ENCODE results near the gene LSM3. TPM values are rescaled to one million over a fixed set of nuclear protein-coding genes. Genes with fewer than 3 reads are reported as not detected.

Gene LSM3
- total and polyA plus RNA-seq, 7 donors: 11.1 to 20.2 (median 14.1) TPM

DNA sequence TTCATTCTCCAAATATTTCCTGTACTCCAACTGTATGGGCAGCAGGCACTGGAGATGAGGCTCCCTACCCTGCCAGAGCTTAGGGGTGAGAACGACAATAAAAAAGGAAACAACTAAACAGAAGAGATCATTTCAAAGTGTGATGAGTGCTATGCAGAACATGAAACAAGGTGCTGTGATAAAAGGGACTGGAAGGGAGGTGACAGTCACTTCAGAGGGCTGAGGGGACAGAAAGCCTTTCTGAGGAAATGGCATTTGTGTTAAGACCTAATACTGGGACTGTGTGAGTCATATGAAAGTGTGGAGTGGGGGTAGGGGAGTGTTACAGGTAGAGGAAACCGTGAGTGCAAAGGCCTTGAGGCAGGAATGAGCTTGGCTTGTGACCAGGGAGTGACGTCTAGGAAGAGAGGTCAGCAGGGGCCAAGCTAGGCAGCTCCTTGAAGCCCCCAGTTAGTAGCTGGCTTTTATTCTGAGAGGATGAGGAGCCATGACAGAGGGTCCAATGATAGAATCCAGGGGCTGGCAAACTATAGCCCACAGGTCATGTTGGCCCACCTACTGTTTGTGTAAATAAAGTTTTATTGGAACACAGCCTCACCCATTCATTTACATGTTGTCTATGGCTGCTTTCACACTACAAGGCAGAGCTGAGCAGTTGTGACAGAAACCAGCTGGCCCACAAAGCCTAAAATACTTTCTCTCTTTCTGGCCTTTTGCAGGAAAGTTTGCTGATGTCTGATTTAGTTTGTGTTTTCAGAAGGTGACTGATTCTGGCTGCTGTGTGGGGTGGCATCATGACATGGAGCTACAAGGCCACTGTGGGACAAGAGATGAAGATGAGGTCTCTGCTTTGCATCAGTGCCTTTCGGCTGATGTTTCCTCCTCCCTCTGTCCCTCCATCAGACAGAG lies 56.6 kb downstream of the LSM3 start:
- Histone ChIP-seq H3K4me3 (no peak overlapping the region), H3K27me3 (ENCODE audit: insufficient read depth in 3 of 3, low read length in 2 of 3) (peaks cover 0 to 5% (median 2%) of the 10 kb centered on the region in 3 donors), H3K9me3 (no peaks in the 10 kb centered on the region), H3K4me1 (no peaks in the 10 kb centered on the region), H3K27ac (no peak overlapping the region), H3K36me3 (ENCODE audit: insufficient read depth in 1 of 2, low read depth in 1 of 2) (no peaks in the 10 kb centered on the region)
- ATAC-seq: peak in 1 of 4 donors; percentile 24
- no peak for DNase-seq
- 50 to 60% (median 53%) methylated on average over 4 of the region's 4 CpGs for WGBS, 3 donors
- intact Hi-C loops (cut with DNase I): no loop called here
- TF ChIP-seq, protein P1, sequence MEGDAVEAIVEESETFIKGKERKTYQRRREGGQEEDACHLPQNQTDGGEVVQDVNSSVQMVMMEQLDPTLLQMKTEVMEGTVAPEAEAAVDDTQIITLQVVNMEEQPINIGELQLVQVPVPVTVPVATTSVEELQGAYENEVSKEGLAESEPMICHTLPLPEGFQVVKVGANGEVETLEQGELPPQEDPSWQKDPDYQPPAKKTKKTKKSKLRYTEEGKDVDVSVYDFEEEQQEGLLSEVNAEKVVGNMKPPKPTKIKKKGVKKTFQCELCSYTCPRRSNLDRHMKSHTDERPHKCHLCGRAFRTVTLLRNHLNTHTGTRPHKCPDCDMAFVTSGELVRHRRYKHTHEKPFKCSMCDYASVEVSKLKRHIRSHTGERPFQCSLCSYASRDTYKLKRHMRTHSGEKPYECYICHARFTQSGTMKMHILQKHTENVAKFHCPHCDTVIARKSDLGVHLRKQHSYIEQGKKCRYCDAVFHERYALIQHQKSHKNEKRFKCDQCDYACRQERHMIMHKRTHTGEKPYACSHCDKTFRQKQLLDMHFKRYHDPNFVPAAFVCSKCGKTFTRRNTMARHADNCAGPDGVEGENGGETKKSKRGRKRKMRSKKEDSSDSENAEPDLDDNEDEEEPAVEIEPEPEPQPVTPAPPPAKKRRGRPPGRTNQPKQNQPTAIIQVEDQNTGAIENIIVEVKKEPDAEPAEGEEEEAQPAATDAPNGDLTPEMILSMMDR (IDR thresholded peaks at IDR 0.05): no peak

DNA sequence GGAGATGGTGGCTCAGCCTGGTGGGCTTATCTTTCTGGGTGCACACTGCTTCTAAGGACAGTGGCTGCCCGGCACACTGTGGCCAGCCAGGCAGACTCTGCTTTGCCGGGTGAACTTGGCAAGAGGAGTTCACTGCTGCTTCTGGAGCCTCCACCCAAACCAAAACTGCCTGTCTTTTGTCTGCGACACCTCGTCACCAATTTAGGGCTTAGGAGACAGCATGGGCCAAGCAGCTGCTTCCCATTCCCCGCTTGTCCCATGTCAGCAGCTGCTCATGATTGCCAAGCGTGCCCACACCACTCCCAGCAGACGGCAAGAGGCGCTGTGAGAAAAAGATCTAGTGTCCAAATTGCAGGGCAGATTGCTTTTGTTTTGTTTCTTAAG lies 57.3 kb downstream of the LSM3 start:
- no peaks in the 10 kb centered on the region for H3K4me1 ChIP-seq
- DNase-seq: peak in 1 of 2 donors; percentile 59
- TF ChIP-seq, protein P1 (IDR thresholded peaks at IDR 0.05): no peak
- H3K4me3 ChIP-seq: no peak overlapping the region
- H3K9me3 ChIP-seq: no peaks in the 10 kb centered on the region
- 35 to 54% (median 38%) methylated on average over 8 of the region's 8 CpGs for WGBS, 3 donors
- no peaks in the 10 kb centered on the region for H3K36me3 ChIP-seq (ENCODE audit: insufficient read depth in 1 of 2, low read depth in 1 of 2)
- no peak overlapping the region for H3K27ac ChIP-seq
- peaks cover 0 to 5% (median 2%) of the 10 kb centered on the region in 3 donors for H3K27me3 ChIP-seq (ENCODE audit: insufficient read depth in 3 of 3, low read length in 2 of 3)
- peak in 3 of 4 donors; percentile 43 to 58 (median 57) for ATAC-seq
- intact Hi-C loops (cut with DNase I): no loop called here

DNA sequence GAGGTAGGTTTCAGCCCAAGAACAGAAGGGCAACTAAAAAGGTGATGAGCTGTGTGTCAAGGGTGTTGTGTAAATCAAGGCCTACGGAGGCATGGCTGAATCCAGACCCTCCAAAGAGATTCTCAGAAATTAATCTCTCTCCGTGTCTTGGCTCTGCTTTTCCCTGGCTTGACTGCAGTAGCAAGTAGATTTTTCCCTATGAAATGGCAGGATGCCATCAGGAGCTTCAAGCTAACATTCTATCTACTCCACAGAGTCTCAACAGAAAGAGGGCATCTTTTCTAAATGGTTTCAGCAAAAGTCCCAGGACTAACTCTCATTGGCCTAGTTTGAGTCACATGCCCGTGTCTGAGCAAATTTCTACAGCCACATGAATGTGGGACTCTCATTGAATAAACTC lies 58.3 kb downstream of the LSM3 start:
- intact Hi-C loops (cut with DNase I): no loop called here

DNA sequence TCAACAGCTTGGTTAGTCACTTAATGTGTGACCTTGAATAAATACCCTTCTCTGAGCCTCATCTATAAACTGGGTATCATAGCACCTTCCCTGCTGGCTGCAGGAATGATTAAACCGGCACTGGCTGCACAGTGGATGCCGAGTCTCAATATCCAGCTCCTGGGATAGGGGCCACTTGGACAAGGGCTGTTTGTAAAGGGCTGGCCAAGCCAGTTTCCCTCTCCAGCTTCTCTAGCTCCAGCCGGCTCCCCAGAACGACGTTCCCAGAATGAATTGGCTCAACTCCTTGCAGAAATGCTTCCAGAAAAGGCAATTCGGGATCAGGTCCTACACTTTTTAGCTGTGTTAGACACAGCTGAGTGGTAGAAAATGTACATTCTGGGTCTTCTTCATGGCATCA lies 58.8 kb downstream of the LSM3 start:
- peak in 1 of 2 donors; percentile 62 for DNase-seq
- WGBS, 3 donors: 17 to 37% (median 25%) methylated on average over 6 of the region's 6 CpGs
- H3K9me3 ChIP-seq: no peaks in the 10 kb centered on the region
- H3K4me3 ChIP-seq: no peak overlapping the region
- peak in 1 of 4 donors; percentile 29 for ATAC-seq
- intact Hi-C loops (cut with DNase I): no loop called here
- H3K36me3 ChIP-seq (ENCODE audit: insufficient read depth in 1 of 2, low read depth in 1 of 2): no peaks in the 10 kb centered on the region
- peaks cover 0 to 5% (median 2%) of the 10 kb centered on the region in 3 donors for H3K27me3 ChIP-seq (ENCODE audit: insufficient read depth in 3 of 3, low read length in 2 of 3)
- TF ChIP-seq, protein P1 (IDR thresholded peaks at IDR 0.05): no peak
- H3K27ac ChIP-seq: no peak overlapping the region
- no peaks in the 10 kb centered on the region for H3K4me1 ChIP-seq

More for the DNA sequence above, 58.3 kb downstream of the LSM3 start:
- no peak for ATAC-seq
- no peaks in the 10 kb centered on the region for H3K4me1 ChIP-seq
- peaks cover 0 to 5% (median 2%) of the 10 kb centered on the region in 3 donors for H3K27me3 ChIP-seq (ENCODE audit: insufficient read depth in 3 of 3, low read length in 2 of 3)
- H3K4me3 ChIP-seq: no peak overlapping the region
- no peaks in the 10 kb centered on the region for H3K36me3 ChIP-seq (ENCODE audit: insufficient read depth in 1 of 2, low read depth in 1 of 2)
- no peak for DNase-seq
- no peaks in the 10 kb centered on the region for H3K9me3 ChIP-seq
- WGBS, 3 donors: 51 to 61% (median 56%) methylated on average over 3 of the region's 3 CpGs
- TF ChIP-seq, protein P1 (IDR thresholded peaks at IDR 0.05): no peak
- H3K27ac ChIP-seq: no peak overlapping the region
